Measurements from ENCODE around the gene CMIP.
A peak's percentile ranks its signal among the peaks of the same experiment; 100 is the strongest.
"Not testable (repeated sequence)": the region's sequence is repeated elsewhere in the genome, so short reads cannot be mapped to it uniquely, and the experiment has no call there.

CMIP gene

GRCh38 chr16:81521141-81521626 lies 76.6 kb downstream of the CMIP start:
- DNase-seq, result peak; percentile 64
- H3K36me3 ChIP-seq (ENCODE audit: insufficient read depth, low read length), result peaks cover 35% of the 10 kb centered on the region
- H4K20me1 ChIP-seq (ENCODE audit: insufficient read depth, low read length), result peaks cover 68% of the 10 kb centered on the region
- H2AFZ ChIP-seq (ENCODE audit: low read depth, low read length), result no peak overlapping the region
- no peak overlapping the region for H3K4me2 ChIP-seq (ENCODE audit: insufficient read depth, low read length)
- TF ChIP-seq, protein P1, sequence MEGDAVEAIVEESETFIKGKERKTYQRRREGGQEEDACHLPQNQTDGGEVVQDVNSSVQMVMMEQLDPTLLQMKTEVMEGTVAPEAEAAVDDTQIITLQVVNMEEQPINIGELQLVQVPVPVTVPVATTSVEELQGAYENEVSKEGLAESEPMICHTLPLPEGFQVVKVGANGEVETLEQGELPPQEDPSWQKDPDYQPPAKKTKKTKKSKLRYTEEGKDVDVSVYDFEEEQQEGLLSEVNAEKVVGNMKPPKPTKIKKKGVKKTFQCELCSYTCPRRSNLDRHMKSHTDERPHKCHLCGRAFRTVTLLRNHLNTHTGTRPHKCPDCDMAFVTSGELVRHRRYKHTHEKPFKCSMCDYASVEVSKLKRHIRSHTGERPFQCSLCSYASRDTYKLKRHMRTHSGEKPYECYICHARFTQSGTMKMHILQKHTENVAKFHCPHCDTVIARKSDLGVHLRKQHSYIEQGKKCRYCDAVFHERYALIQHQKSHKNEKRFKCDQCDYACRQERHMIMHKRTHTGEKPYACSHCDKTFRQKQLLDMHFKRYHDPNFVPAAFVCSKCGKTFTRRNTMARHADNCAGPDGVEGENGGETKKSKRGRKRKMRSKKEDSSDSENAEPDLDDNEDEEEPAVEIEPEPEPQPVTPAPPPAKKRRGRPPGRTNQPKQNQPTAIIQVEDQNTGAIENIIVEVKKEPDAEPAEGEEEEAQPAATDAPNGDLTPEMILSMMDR (IDR thresholded peaks at IDR 0.05; ENCODE audit: borderline replicate concordance, extremely low read depth, low read length, poor library complexity, severe bottlenecking), result no peak
- TF ChIP-seq EZH2 (IDR thresholded peaks at IDR 0.05; ENCODE audit: borderline replicate concordance, low read depth, low read length, severe bottlenecking), result no peak
- peaks cover 5% of the 10 kb centered on the region; the same call in 1 of the 2 replicates for H3K4me1 ChIP-seq (ENCODE audit: insufficient read depth, low read length)
- H3K4me3 ChIP-seq (ENCODE audit: low read depth in 1 of 2, low read length in 2 of 2), result no peak overlapping the region
- no peak overlapping the region for H3K9ac ChIP-seq (ENCODE audit: low read depth, low read length)
- H3K27me3 ChIP-seq (ENCODE audit: insufficient read depth, low read length, poor library complexity), result no peaks in the 10 kb centered on the region
- no peak overlapping the region for H3K27ac ChIP-seq (ENCODE audit: low read length)
- ATAC-seq (ENCODE audit: insufficient read depth, low read depth), result peak; percentile 69
- H3K9me3 ChIP-seq (ENCODE audit: insufficient read depth, low read length, severe bottlenecking), result no peaks in the 10 kb centered on the region
- peaks cover 90% of the 10 kb centered on the region for H3K79me2 ChIP-seq (ENCODE audit: insufficient read depth, low read length)

GRCh38 chr16:81522108-81522701 lies 77.6 kb downstream of the CMIP start:
- Histone ChIP-seq H3K27ac (ENCODE audit: low read length) (no peak overlapping the region), H4K20me1 (ENCODE audit: insufficient read depth, low read length) (peaks cover 65% of the 10 kb centered on the region), H3K4me3 (ENCODE audit: low read depth in 1 of 2, low read length in 2 of 2) (no peak overlapping the region), H3K9me3 (ENCODE audit: insufficient read depth, low read length, severe bottlenecking) (no peaks in the 10 kb centered on the region), H3K4me1 (ENCODE audit: insufficient read depth, low read length) (peaks cover 5% of the 10 kb centered on the region; the same call in 1 of the 2 replicates), H3K4me2 (ENCODE audit: insufficient read depth, low read length) (no peak overlapping the region), H3K27me3 (ENCODE audit: insufficient read depth, low read length, poor library complexity) (no peaks in the 10 kb centered on the region), H3K36me3 (ENCODE audit: insufficient read depth, low read length) (peaks cover 25% of the 10 kb centered on the region), H3K9ac (ENCODE audit: low read depth, low read length) (no peak overlapping the region), H2AFZ (ENCODE audit: low read depth, low read length) (no peak overlapping the region), H3K79me2 (ENCODE audit: insufficient read depth, low read length) (peaks cover 90% of the 10 kb centered on the region)
- TF ChIP-seq, protein P1 (IDR thresholded peaks at IDR 0.05; ENCODE audit: borderline replicate concordance, extremely low read depth, low read length, poor library complexity, severe bottlenecking), result no peak
- no peak for TF ChIP-seq EZH2 (IDR thresholded peaks at IDR 0.05; ENCODE audit: borderline replicate concordance, low read depth, low read length, severe bottlenecking)
- DNase-seq (no peak), ATAC-seq (ENCODE audit: insufficient read depth, low read depth) (no peak)

- peaks cover 19% of the 10 kb centered on the region for H3K36me3 ChIP-seq (ENCODE audit: insufficient read depth, low read length)
- H3K9me3 ChIP-seq (ENCODE audit: insufficient read depth, low read length, severe bottlenecking); H2AFZ ChIP-seq (ENCODE audit: low read depth, low read length); H3K27me3 ChIP-seq (ENCODE audit: insufficient read depth, low read length, poor library complexity); H3K4me1 ChIP-seq (ENCODE audit: insufficient read depth, low read length); H3K9ac ChIP-seq (ENCODE audit: low read depth, low read length); H3K4me2 ChIP-seq (ENCODE audit: insufficient read depth, low read length); H3K27ac ChIP-seq (ENCODE audit: low read length); ATAC-seq (ENCODE audit: insufficient read depth, low read depth); DNase-seq; H3K4me3 ChIP-seq (ENCODE audit: low read depth in 1 of 2, low read length in 2 of 2): not testable (repeated sequence)
- H4K20me1 ChIP-seq (ENCODE audit: insufficient read depth, low read length), result peaks cover 66% of the 10 kb centered on the region
- H3K79me2 ChIP-seq (ENCODE audit: insufficient read depth, low read length), result peaks cover 90% of the 10 kb centered on the region
Observed at GRCh38 chr16:81522851-81523250, 78.2 kb downstream of the CMIP start.

DNA sequence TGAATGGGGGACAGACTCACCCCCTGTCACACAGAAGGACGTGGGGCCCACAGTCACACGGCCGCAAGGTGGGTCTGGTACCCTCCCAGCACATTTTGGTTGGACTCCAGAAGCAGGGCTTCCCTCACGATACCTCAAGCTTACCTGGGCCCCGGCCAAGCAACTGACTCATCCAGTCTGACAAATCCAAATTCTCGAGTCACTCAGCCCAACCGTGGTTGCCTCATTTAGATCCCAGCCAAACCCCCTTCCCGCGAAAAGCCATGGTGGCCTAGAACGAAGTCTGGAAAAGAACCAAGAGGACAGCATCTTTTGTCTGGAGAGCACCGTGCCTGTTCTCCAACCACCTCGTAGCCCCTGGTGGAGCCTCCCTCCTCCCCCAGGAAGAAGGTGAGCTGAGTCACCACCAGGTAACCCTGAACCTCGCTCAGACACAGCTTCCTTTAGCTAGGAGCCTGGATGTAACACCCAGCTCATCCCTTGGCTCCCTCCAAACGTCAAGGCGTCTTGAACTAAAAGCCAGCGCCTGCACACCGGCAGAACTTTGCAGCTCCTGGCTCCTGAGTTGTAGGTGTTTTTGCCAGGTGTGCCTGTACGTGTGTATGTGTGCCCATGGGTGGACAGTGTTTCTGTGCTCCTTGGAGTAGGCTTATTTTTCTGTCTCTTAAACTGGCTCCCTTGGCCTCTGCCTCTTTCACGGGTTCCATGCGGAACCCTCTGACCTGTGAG lies 78.9 kb downstream of the CMIP start:
- Histone ChIP-seq H3K4me2 (ENCODE audit: insufficient read depth, low read length) (no peak overlapping the region), H3K9ac (ENCODE audit: low read depth, low read length) (no peak overlapping the region), H3K79me2 (ENCODE audit: insufficient read depth, low read length) (peaks cover 90% of the 10 kb centered on the region), H3K4me3 (ENCODE audit: low read depth in 1 of 2, low read length in 2 of 2) (no peak overlapping the region), H2AFZ (ENCODE audit: low read depth, low read length) (no peak overlapping the region), H4K20me1 (ENCODE audit: insufficient read depth, low read length) (peaks cover 65% of the 10 kb centered on the region), H3K36me3 (ENCODE audit: insufficient read depth, low read length) (peaks cover 15% of the 10 kb centered on the region), H3K9me3 (ENCODE audit: insufficient read depth, low read length, severe bottlenecking) (no peaks in the 10 kb centered on the region), H3K4me1 (ENCODE audit: insufficient read depth, low read length) (peaks cover 5% of the 10 kb centered on the region; the same call in 1 of the 2 replicates), H3K27ac (ENCODE audit: low read length) (no peak overlapping the region), H3K27me3 (ENCODE audit: insufficient read depth, low read length, poor library complexity) (no peaks in the 10 kb centered on the region)
- no peak for TF ChIP-seq EZH2 (IDR thresholded peaks at IDR 0.05; ENCODE audit: borderline replicate concordance, low read depth, low read length, severe bottlenecking)
- TF ChIP-seq, protein P1 (IDR thresholded peaks at IDR 0.05; ENCODE audit: borderline replicate concordance, extremely low read depth, low read length, poor library complexity, severe bottlenecking), result no peak
- no peak for ATAC-seq (ENCODE audit: insufficient read depth, low read depth)
- no peak for DNase-seq
